ENCODE results near the gene C9orf50. TPM values are rescaled to one million over a fixed set of nuclear protein-coding genes. Genes with fewer than 3 reads are reported as not detected.
A peak's percentile ranks its signal among the peaks of the same experiment; 100 is the strongest.

Gene C9orf50
- not detected for total RNA-seq

- Histone ChIP-seq H3K4me3 (peak within 1 kb of the TSS; percentile 40 to 64), H3K9me3 (no peaks in the 10 kb centered on the region), H3K36me3 (no peaks in the 10 kb centered on the region), H3K27ac (peak within 1 kb of the TSS in 1 of 2 donors; percentile 12), H3K4me1 (peaks cover 0 to 11% of the 10 kb centered on the region in 2 donors), H3K27me3 (no peaks in the 10 kb centered on the region)
- TF ChIP-seq CTCF (IDR thresholded peaks at IDR 0.05), result no peak
- no peak for DNase-seq (ENCODE audit: low spot score)
These were observed at the start of gene C9orf50 for GRCh38 chr9:129620669-129621295. Gene C9orf50 (minus strand): TSS chr9:129621101. CDS start chr9:129620574, 527 bp downstream.

- H3K4me1 ChIP-seq, result peaks cover 0 to 11% of the 10 kb centered on the region in 2 donors
- no peak overlapping the region for H3K4me3 ChIP-seq
- TF ChIP-seq CTCF (IDR thresholded peaks at IDR 0.05), result no peak
- H3K9me3 ChIP-seq, result no peaks in the 10 kb centered on the region
- no peak for DNase-seq (ENCODE audit: low spot score)
- H3K27ac ChIP-seq, result no peak overlapping the region
- H3K27me3 ChIP-seq, result peaks cover 0 to 8% of the 10 kb centered on the region in 2 donors
- H3K36me3 ChIP-seq, result no peaks in the 10 kb centered on the region
These were observed 49.0 kb upstream of the C9orf50 start for GRCh38 chr9:129669946-129670345.

- Histone ChIP-seq H3K36me3 (no peaks in the 10 kb centered on the region), H3K27me3 (peaks cover 0 to 8% of the 10 kb centered on the region in 2 donors), H3K27ac (no peak overlapping the region), H3K9me3 (no peaks in the 10 kb centered on the region), H3K4me3 (no peak overlapping the region), H3K4me1 (peaks cover 0 to 15% of the 10 kb centered on the region in 2 donors)
- no peak for TF ChIP-seq CTCF (IDR thresholded peaks at IDR 0.05)
- DNase-seq (ENCODE audit: low spot score), result no peak
These were observed 48.3 kb upstream of the C9orf50 start for GRCh38 chr9:129669141-129669718.

GRCh38 chr9:129667850-129668249, 46.9 kb upstream of the C9orf50 start:
- DNase-seq (ENCODE audit: low spot score), result no peak
- H3K27ac ChIP-seq, result no peak overlapping the region
- H3K9me3 ChIP-seq, result no peaks in the 10 kb centered on the region
- no peak for TF ChIP-seq CTCF (IDR thresholded peaks at IDR 0.05)
- H3K36me3 ChIP-seq, result no peaks in the 10 kb centered on the region
- H3K4me1 ChIP-seq, result peaks cover 0 to 15% of the 10 kb centered on the region in 2 donors
- no peak overlapping the region for H3K4me3 ChIP-seq
- H3K27me3 ChIP-seq, result peaks cover 0 to 8% of the 10 kb centered on the region in 2 donors

GRCh38 chr9:129667378-129667777, 46.5 kb upstream of the C9orf50 start:
- DNase-seq (ENCODE audit: low spot score), result no peak
- H3K27ac ChIP-seq, result no peak overlapping the region
- peaks cover 0 to 8% of the 10 kb centered on the region in 2 donors for H3K27me3 ChIP-seq
- H3K4me1 ChIP-seq, result peaks cover 0 to 15% of the 10 kb centered on the region in 2 donors
- no peaks in the 10 kb centered on the region for H3K9me3 ChIP-seq
- no peak for TF ChIP-seq CTCF (IDR thresholded peaks at IDR 0.05)
- H3K4me3 ChIP-seq, result no peak overlapping the region
- H3K36me3 ChIP-seq, result no peaks in the 10 kb centered on the region

Data from right atrium auricular region (tissue), 2 donors.